GM19372 (cell line): ENCODE data around the gene STRIP2.
"Not testable (repeated sequence)": the region's sequence is repeated elsewhere in the genome, so short reads cannot be mapped to it uniquely, and the experiment has no call there.

Experiments used
- ATAC-seq: cut with Tn5 transposase; IDR thresholded peaks from one replicate; pipeline ENCODE4 v1.9.1; 2021; ENCODE audit warnings: mild to moderate bottlenecking, low read depth, moderate library complexity; ENCODE audit not compliant: unreplicated experiment

STRIP2 gene

GRCh38 chr7:129452589-129453231 lies 18.5 kb downstream of the STRIP2 start:
- ATAC-seq, result no peak

- no peak for ATAC-seq
Observed at GRCh38 chr7:129453510-129454248, 19.4 kb downstream of the STRIP2 start.

GRCh38 chr7:129454249-129454551 lies 20.0 kb downstream of the STRIP2 start:
- ATAC-seq, result no peak

- ATAC-seq, result no peak
Observed at GRCh38 chr7:129456421-129456820, 22.2 kb downstream of the STRIP2 start.

GRCh38 chr7:129457101-129457500 lies 22.9 kb downstream of the STRIP2 start:
- ATAC-seq, result no peak

GRCh38 chr7:129458171-129458570 lies 23.9 kb downstream of the STRIP2 start:
- ATAC-seq, result no peak

- no peak for ATAC-seq
Observed at GRCh38 chr7:129461809-129462208, 27.6 kb downstream of the STRIP2 start.

- no peak for ATAC-seq
Observed at GRCh38 chr7:129462420-129462819, 28.2 kb downstream of the STRIP2 start.

- ATAC-seq, result no peak
Observed at GRCh38 chr7:129464194-129464593, 30.0 kb downstream of the STRIP2 start.

GRCh38 chr7:129465080-129465479 lies 30.8 kb downstream of the STRIP2 start:
- no peak for ATAC-seq

- ATAC-seq, result no peak
Observed at GRCh38 chr7:129466796-129467195, 32.6 kb downstream of the STRIP2 start.

- ATAC-seq, result no peak
Observed at GRCh38 chr7:129468087-129468486, 33.9 kb downstream of the STRIP2 start.

- ATAC-seq, result no peak
Observed at GRCh38 chr7:129468547-129468946, 34.3 kb downstream of the STRIP2 start.

- ATAC-seq, result no peak
Observed at GRCh38 chr7:129469930-129470329, 35.7 kb downstream of the STRIP2 start.

GRCh38 chr7:129470411-129470810 lies 36.2 kb downstream of the STRIP2 start:
- no peak for ATAC-seq

- ATAC-seq, result no peak
Observed at GRCh38 chr7:129471402-129471827, 37.2 kb downstream of the STRIP2 start.

GRCh38 chr7:129475931-129476330 lies 41.7 kb downstream of the STRIP2 start:
- ATAC-seq, result not testable (repeated sequence)

- ATAC-seq, result not testable (repeated sequence)
Observed at GRCh38 chr7:129476398-129476797, 42.2 kb downstream of the STRIP2 start.

GRCh38 chr7:129479831-129480230 lies 45.6 kb downstream of the STRIP2 start:
- no peak for ATAC-seq

- no peak for ATAC-seq
Observed at GRCh38 chr7:129480674-129481363, 46.6 kb downstream of the STRIP2 start.

GRCh38 chr7:129481376-129481775 lies 47.1 kb downstream of the STRIP2 start:
- ATAC-seq, result not testable (repeated sequence)

GRCh38 chr7:129482781-129483180 lies 48.5 kb downstream of the STRIP2 start:
- ATAC-seq, result no peak
